HG03159 (cell line): Measurements from ENCODE around the gene PFN3.
A peak's percentile ranks its signal among the peaks of the same experiment; 100 is the strongest.

Experiments used
- ATAC-seq: cut with Tn5 transposase; IDR thresholded peaks from one replicate; pipeline ENCODE4 v1.9.1; 2021; ENCODE audit warnings: mild to moderate bottlenecking, moderate library complexity; ENCODE audit not compliant: unreplicated experiment

Gene PFN3

GRCh38 chr5:177438468-177438867, 38.0 kb upstream of the PFN3 start:
- ATAC-seq, result no peak

GRCh38 chr5:177437623-177438022, 37.2 kb upstream of the PFN3 start:
- no peak for ATAC-seq

GRCh38 chr5:177435847-177436536, 35.5 kb upstream of the PFN3 start:
- no peak for ATAC-seq

GRCh38 chr5:177434942-177435738, 34.7 kb upstream of the PFN3 start:
- no peak for ATAC-seq

- ATAC-seq, result no peak
Measured at GRCh38 chr5:177434437-177434836, 34.0 kb upstream of the PFN3 start.

- ATAC-seq, result no peak
Measured at GRCh38 chr5:177433658-177434217, 33.3 kb upstream of the PFN3 start.

- ATAC-seq, result no peak
Measured at GRCh38 chr5:177432839-177433657, 32.6 kb upstream of the PFN3 start.

- ATAC-seq, result no peak
Measured at GRCh38 chr5:177432143-177432838, 31.8 kb upstream of the PFN3 start.

- ATAC-seq, result peak; percentile 44
Measured at GRCh38 chr5:177431317-177432142, 31.1 kb upstream of the PFN3 start.

- no peak for ATAC-seq
Measured at GRCh38 chr5:177430972-177431316, 30.5 kb upstream of the PFN3 start.

GRCh38 chr5:177430140-177430951, 29.9 kb upstream of the PFN3 start:
- no peak for ATAC-seq

GRCh38 chr5:177429248-177430040, 29.0 kb upstream of the PFN3 start:
- no peak for ATAC-seq

- no peak for ATAC-seq
Measured at GRCh38 chr5:177428574-177429217, 28.2 kb upstream of the PFN3 start.

GRCh38 chr5:177427919-177428573, 27.6 kb upstream of the PFN3 start:
- no peak for ATAC-seq

GRCh38 chr5:177427211-177427822, 26.9 kb upstream of the PFN3 start:
- no peak for ATAC-seq

- ATAC-seq, result peak; percentile 13
Measured at GRCh38 chr5:177426566-177427210, 26.2 kb upstream of the PFN3 start, which contains the start of gene GRK6. Gene GRK6 (plus strand): TSS chr5:177426676. CDS start chr5:177426846, 170 bp downstream.
